ENCODE results near the gene PCDHB8.
"Not testable (repeated sequence)": the region's sequence is repeated elsewhere in the genome, so short reads cannot be mapped to it uniquely, and the experiment has no call there.

The PCDHB8 gene

GRCh38 chr5:141150993-141151325, 26.6 kb upstream of the PCDHB8 start:
- peak overlapping the region in 1 of 2 donors; percentile 26 for H3K4me3 ChIP-seq
- TF ChIP-seq, protein P1, sequence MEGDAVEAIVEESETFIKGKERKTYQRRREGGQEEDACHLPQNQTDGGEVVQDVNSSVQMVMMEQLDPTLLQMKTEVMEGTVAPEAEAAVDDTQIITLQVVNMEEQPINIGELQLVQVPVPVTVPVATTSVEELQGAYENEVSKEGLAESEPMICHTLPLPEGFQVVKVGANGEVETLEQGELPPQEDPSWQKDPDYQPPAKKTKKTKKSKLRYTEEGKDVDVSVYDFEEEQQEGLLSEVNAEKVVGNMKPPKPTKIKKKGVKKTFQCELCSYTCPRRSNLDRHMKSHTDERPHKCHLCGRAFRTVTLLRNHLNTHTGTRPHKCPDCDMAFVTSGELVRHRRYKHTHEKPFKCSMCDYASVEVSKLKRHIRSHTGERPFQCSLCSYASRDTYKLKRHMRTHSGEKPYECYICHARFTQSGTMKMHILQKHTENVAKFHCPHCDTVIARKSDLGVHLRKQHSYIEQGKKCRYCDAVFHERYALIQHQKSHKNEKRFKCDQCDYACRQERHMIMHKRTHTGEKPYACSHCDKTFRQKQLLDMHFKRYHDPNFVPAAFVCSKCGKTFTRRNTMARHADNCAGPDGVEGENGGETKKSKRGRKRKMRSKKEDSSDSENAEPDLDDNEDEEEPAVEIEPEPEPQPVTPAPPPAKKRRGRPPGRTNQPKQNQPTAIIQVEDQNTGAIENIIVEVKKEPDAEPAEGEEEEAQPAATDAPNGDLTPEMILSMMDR (IDR thresholded peaks at IDR 0.05): no peak
- peaks cover 11 to 80% (median 63%) of the 10 kb centered on the region in 3 donors for H3K9me3 ChIP-seq

GRCh38 chr5:141151632-141152031, 26.0 kb upstream of the PCDHB8 start:
- H3K9me3 ChIP-seq: peaks cover 12 to 85% (median 70%) of the 10 kb centered on the region in 3 donors

More at GRCh38 chr5:141150993-141151325, 26.6 kb upstream of the PCDHB8 start:
- intact Hi-C loops (cut with DNase I; ENCODE audit: low total_unique reads): no loop called here
- no peak overlapping the region for H3K27ac ChIP-seq
- DNase-seq: no peak
- H3K36me3 ChIP-seq: peaks cover 0 to 4% (median 0%) of the 10 kb centered on the region in 3 donors
- H3K4me1 ChIP-seq: no peaks in the 10 kb centered on the region
- H3K27me3 ChIP-seq: no peaks in the 10 kb centered on the region

GRCh38 chr5:141152096-141152495, 25.5 kb upstream of the PCDHB8 start:
- intact Hi-C loops (cut with DNase I; ENCODE audit: low total_unique reads); H3K4me1 ChIP-seq; DNase-seq; H3K4me3 ChIP-seq; H3K27ac ChIP-seq; H3K27me3 ChIP-seq: not testable (repeated sequence)
- peaks cover 12 to 87% (median 75%) of the 10 kb centered on the region in 3 donors for H3K9me3 ChIP-seq
- peaks cover 0 to 16% (median 7%) of the 10 kb centered on the region in 3 donors for H3K36me3 ChIP-seq

More at GRCh38 chr5:141151632-141152031, 26.0 kb upstream of the PCDHB8 start:
- H3K27me3 ChIP-seq; H3K4me3 ChIP-seq; intact Hi-C loops (cut with DNase I; ENCODE audit: low total_unique reads); H3K4me1 ChIP-seq; H3K27ac ChIP-seq; DNase-seq: not testable (repeated sequence)
- H3K36me3 ChIP-seq: peaks cover 0 to 11% (median 4%) of the 10 kb centered on the region in 3 donors

- peaks cover 12 to 90% (median 69%) of the 10 kb centered on the region in 3 donors for H3K9me3 ChIP-seq
- TF ChIP-seq, protein P1 (IDR thresholded peaks at IDR 0.05): no peak
- H3K4me1 ChIP-seq: no peaks in the 10 kb centered on the region
- H3K36me3 ChIP-seq: peaks cover 0 to 16% (median 7%) of the 10 kb centered on the region in 3 donors
- H3K27me3 ChIP-seq: no peaks in the 10 kb centered on the region
- H3K4me3 ChIP-seq: no peak overlapping the region
- DNase-seq: no peak
- intact Hi-C loops (cut with DNase I; ENCODE audit: low total_unique reads): no loop called here
- no peak overlapping the region for H3K27ac ChIP-seq
Observed at GRCh38 chr5:141155540-141156374, 21.8 kb upstream of the PCDHB8 start.

GRCh38 chr5:141157356-141157755, 20.2 kb upstream of the PCDHB8 start:
- peaks cover 0 to 16% (median 7%) of the 10 kb centered on the region in 3 donors for H3K36me3 ChIP-seq
- peaks cover 12 to 91% (median 59%) of the 10 kb centered on the region in 3 donors for H3K9me3 ChIP-seq
- DNase-seq; H3K27ac ChIP-seq; intact Hi-C loops (cut with DNase I; ENCODE audit: low total_unique reads); H3K27me3 ChIP-seq; H3K4me3 ChIP-seq; H3K4me1 ChIP-seq: not testable (repeated sequence)

DNA sequence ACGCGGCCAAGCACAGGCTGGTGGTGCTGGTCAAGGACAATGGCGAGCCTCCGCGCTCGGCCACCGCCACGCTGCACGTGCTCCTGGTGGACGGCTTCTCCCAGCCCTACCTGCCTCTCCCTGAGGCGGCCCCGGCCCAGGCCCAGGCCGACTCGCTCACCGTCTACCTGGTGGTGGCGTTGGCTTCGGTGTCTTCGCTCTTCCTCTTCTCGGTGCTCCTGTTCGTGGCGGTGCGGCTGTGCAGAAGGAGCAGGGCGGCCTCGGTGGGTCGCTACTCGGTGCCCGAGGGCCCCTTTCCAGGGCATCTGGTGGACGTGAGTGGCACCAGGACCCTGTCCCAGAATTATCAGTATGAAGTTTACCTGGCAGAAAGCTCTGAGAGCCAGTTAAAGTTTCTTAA, 19.7 kb upstream of the PCDHB8 start:
- H3K36me3 ChIP-seq: peaks cover 0 to 16% (median 7%) of the 10 kb centered on the region in 3 donors
- intact Hi-C loops (cut with DNase I; ENCODE audit: low total_unique reads); H3K27me3 ChIP-seq; H3K27ac ChIP-seq; H3K4me1 ChIP-seq; DNase-seq; H3K4me3 ChIP-seq: not testable (repeated sequence)
- H3K9me3 ChIP-seq: peaks cover 12 to 94% (median 63%) of the 10 kb centered on the region in 3 donors

DNA sequence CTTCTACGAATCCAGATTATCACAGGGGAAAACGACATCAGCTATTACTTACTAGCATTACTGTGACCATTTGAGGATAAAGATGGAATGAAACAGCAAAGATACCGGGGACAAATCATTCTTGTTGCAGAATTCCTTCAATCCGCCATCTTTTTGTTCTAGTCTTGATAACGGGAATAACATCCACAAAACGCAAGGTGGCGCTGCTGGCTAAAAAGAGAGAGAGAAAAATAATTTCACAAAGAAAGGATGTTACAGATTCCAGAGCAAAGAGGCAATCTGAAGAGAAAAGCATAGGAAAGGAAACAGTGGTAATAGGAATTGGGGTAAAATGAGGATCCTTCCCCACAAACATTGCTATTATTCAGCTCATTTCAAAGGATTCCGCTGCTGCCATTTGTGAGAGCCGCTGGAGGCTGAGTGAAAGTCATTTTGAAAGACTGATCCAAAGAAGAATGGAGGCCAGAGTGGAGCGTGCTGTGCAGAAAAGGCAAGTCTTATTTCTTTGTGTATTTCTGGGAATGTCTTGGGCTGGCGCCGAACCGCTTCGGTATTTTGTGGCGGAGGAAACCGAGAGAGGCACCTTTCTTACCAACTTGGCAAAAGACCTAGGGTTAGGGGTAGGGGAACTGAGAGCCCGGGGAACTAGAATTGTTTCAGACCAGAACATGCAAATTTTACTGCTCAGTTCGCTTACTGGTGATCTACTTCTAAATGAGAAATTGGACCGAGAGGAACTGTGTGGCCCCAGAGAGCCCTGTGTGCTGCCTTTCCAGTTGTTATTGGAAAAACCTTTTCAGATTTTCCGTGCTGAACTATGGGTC, 5.0 kb upstream of the PCDHB8 start, which contains the start of gene PCDHB7:
Gene PCDHB7 (plus strand): TSS at position 264 of the 824 bp plus-strand sequence. CDS start 192 bp downstream, at position 456.
- intact Hi-C loops (cut with DNase I; ENCODE audit: low total_unique reads): no loop called here
- Histone ChIP-seq H3K9me3 (peaks cover 0 to 57% (median 39%) of the 10 kb centered on the region in 3 donors), H3K27ac (no peak within 1 kb of the TSS), H3K4me1 (no peaks in the 10 kb centered on the region), H3K36me3 (peaks cover 0 to 13% (median 12%) of the 10 kb centered on the region in 3 donors), H3K27me3 (peaks cover 3 to 4% of the 10 kb centered on the region in 2 donors), H3K4me3 (peak within 1 kb of the TSS; percentile 27 to 33)
- DNase-seq: no peak
- TF ChIP-seq, protein P1 (IDR thresholded peaks at IDR 0.05): peak; percentile 31 to 34

DNA sequence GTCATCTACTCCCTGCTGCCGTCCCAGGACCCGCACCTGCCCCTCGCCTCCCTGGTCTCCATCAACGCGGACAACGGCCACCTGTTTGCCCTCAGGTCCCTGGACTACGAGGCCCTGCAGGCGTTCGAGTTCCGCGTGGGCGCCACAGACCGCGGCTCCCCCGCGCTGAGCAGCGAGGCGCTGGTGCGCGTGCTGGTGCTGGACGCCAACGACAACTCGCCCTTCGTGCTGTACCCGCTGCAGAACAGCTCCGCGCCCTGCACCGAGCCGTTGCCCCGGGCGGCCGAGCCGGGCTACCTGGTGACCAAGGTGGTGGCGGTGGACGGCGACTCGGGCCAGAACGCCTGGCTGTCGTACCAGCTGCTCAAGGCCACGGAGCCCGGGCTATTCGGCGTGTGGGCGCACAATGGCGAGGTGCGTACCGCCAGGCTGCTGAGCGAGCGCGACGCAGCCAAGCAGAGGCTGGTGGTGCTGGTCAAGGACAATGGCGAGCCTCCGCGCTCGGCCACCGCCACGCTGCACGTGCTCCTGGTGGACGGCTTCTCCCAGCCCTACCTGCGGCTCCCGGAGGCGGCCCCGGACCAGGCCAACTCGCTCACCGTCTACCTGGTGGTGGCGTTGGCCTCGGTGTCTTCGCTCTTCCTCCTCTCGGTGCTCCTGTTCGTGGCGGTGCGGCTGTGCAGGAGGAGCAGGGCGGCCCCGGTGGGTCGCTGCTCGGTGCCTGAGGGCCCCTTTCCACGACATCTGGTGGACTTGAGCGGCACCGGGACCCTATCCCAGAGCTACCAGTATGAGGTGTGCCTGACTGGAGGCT, 3.1 kb upstream of the PCDHB8 start:
- H3K4me3 ChIP-seq; intact Hi-C loops (cut with DNase I; ENCODE audit: low total_unique reads); H3K27me3 ChIP-seq; DNase-seq; H3K27ac ChIP-seq; H3K4me1 ChIP-seq: not testable (repeated sequence)
- Histone ChIP-seq H3K36me3 (peaks cover 0 to 14% (median 13%) of the 10 kb centered on the region in 3 donors), H3K9me3 (peaks cover 4 to 65% (median 55%) of the 10 kb centered on the region in 3 donors)

Data from tibial artery (tissue), 4 donors.